CD4-positive, alpha-beta T cell (primary cell): ENCODE data around the gene TTLL11. TPM values are rescaled to one million over a fixed set of nuclear protein-coding genes. Genes with fewer than 3 reads are reported as not detected.

Source experiments
- ATAC-seq: fragments of 200-7000 bp; cut with Tn5 transposase; one replicate; pipeline ENCODE4 v1.10.0; 2022; ENCODE audit warnings: mild to moderate bottlenecking; ENCODE audit not compliant: poor library complexity
- CTCF ChIA-PET: fragments of 350-600 bp; sonication (Branson Sonifier 250); formaldehyde crosslinking; loops from one replicate; lab custom pipeline; 2021; ENCODE audit warnings: antibody characterized with exemption, inconsistent platforms; lab: Charles Lee
- POLR2A ChIA-PET: fragments of 350-600 bp; sonication (Branson Sonifier 250); formaldehyde crosslinking; loops from one replicate; lab custom pipeline; 2021; ENCODE audit warnings: antibody characterized with exemption, inconsistent platforms; lab: Charles Lee
- DNase-seq, 14 experiments: peaks; one replicate each; pipeline ENCODE4 v3.0.0-alpha.2; 2013 to 2020; ENCODE audit warnings: mixed read lengths in 2 of 14
- H3K27ac ChIP-seq, 2 donors: one replicate each; pipeline versions ENCODE4 v1.5.1 to v1.7.0; 2013; ENCODE audit warnings: low read length in 2 of 2, low read depth in 1 of 2, mild to moderate bottlenecking in 1 of 2
- H3K27me3 ChIP-seq, 2 experiments: 1 replicate in 1 of 2; 2 replicates in 1 of 2; pipeline versions ENCODE4 v1.6.1 to v1.7.0; 2013; ENCODE audit warnings: low read length in 2 of 2, control low read depth in 1 of 2, mild to moderate bottlenecking in 1 of 2, moderate library complexity in 1 of 2; ENCODE audit not compliant: insufficient read depth in 2 of 2, control insufficient read depth in 1 of 2
- H3K36me3 ChIP-seq: one replicate; pipeline ENCODE4 v1.6.1; 2013; ENCODE audit warnings: low read length, control low read depth; ENCODE audit not compliant: insufficient read depth
- H3K4me1 ChIP-seq: one replicate; pipeline ENCODE4 v1.6.1; 2013; ENCODE audit warnings: low read length, control low read depth; ENCODE audit not compliant: insufficient read depth
- H3K4me3 ChIP-seq: one replicate; pipeline ENCODE4 v1.5.1; 2013; ENCODE audit warnings: mild to moderate bottlenecking, low read length, moderate library complexity
- H3K9me3 ChIP-seq, 2 experiments: 1 replicate in 1 of 2; 2 replicates in 1 of 2; pipeline versions ENCODE4 v1.6.1 to v1.7.0; 2013; ENCODE audit warnings: low read length in 2 of 2, mild to moderate bottlenecking in 2 of 2, control low read depth in 1 of 2, moderate library complexity in 1 of 2; ENCODE audit not compliant: control insufficient read depth in 1 of 2, insufficient read depth in 1 of 2
- H3K27ac Mint-ChIP-seq: one replicate; pipeline ENCODE4 v1.8.0; 2020; ENCODE audit warnings: mixed read lengths
- H3K27me3 Mint-ChIP-seq: one replicate; pipeline ENCODE4 v1.8.0; 2021; ENCODE audit warnings: mixed read lengths
- H3K36me3 Mint-ChIP-seq: one replicate; pipeline ENCODE4 v1.8.0; 2021; ENCODE audit warnings: low read depth, mixed read lengths
- H3K4me1 Mint-ChIP-seq: one replicate; pipeline ENCODE4 v1.8.0; 2021; ENCODE audit warnings: low read depth, mixed read lengths
- H3K4me3 Mint-ChIP-seq: one replicate; pipeline ENCODE4 v1.8.0; 2020; ENCODE audit warnings: mild to moderate bottlenecking, mixed read lengths
- H3K9me3 Mint-ChIP-seq: one replicate; pipeline ENCODE4 v1.8.0; 2020; ENCODE audit warnings: mixed read lengths
- intact Hi-C, 2 experiments: fragments of 100-400 bp; cut with DNase I in 1 of 2; cut with micrococcal nuclease in 1 of 2; formaldehyde crosslinking; loops; one replicate each; pipeline versions ENCODE4 v1.15.1 to v1.9.0; 2023 to 2025; cut with DNase I, micrococcal nuclease
- total RNA-seq, 174 experiments: library from RNA in 2 of 174; stranded (reverse) in 2 of 174; gene quantifications; one replicate each; pipeline ENCODE4 v1.2.3 and lab custom pipeline; 2021 to 2026
- TF ChIP-seq, protein P1 (sequence below): fragments of 200-600 bp; IDR thresholded peaks from one replicate; pipeline ENCODE4 v1.8.0; 2022; ENCODE audit warnings: antibody characterized with exemption, mild to moderate bottlenecking

The TTLL11 gene
- total RNA-seq, 2 experiments from 2014 or later = 1.6 to 2.3 TPM

DNA sequence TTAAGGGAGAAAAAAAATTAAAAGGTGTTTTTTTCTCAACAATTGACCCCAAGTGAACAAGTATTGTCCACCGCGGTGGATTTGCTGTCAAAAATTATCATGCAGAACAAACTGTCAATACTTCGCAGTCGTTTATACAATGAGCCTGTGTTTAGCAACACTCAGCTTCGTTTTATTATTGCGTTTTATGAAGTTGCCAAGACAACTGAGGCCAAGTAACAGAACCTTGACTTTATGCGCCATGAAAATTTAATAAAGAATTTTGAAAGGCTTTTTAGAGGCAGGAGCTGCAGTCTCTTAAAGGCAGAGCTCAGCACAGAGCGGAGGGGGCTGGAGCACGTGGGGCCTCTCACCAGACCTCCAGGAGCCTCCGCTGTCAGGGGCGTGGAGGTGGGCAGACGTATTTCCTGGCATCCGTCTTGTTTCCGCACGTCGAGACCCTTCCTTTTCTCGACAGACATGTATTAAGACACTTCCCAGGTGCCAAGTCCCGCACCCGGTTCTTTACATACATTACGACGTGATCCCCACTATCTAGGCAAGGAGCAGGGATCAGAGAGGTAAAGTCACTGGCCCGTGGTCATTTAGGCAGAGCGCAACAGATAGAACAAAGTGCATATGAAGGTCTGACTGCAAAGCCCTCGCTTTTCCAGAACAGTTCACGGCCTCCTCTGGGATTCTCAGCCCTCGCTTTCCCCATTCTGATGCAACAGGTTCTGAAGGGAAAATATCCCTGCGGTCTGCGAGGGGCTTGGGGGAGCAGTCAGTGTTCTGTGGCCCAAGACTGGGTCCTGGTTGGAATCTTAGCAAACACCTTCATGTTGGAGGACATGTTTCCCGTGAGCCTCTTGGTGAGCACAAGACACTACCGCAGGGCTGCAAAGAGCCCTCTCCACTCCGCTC is 277.3 kb downstream of the TTLL11 start:
- Histone ChIP-seq H3K36me3 (no peaks in the 10 kb centered on the region), H3K27ac (no peak overlapping the region), H3K4me3 (no peak overlapping the region), H3K4me1 (no peaks in the 10 kb centered on the region), H3K27me3 (no peaks in the 10 kb centered on the region), H3K9me3 (no peaks in the 10 kb centered on the region)
- no peak for ATAC-seq
- intact Hi-C loops = no loop called here
- H3K4me1 Mint-ChIP-seq = no peaks in the 10 kb centered on the region
- DNase-seq = no peak
- H3K36me3 Mint-ChIP-seq = no peaks in the 10 kb centered on the region
- H3K27ac Mint-ChIP-seq = no peak overlapping the region
- CTCF ChIA-PET = no interaction called here
- H3K27me3 Mint-ChIP-seq = no peaks in the 10 kb centered on the region
- POLR2A ChIA-PET = no interaction called here
- no peaks in the 10 kb centered on the region for H3K9me3 Mint-ChIP-seq
- TF ChIP-seq, protein P1, sequence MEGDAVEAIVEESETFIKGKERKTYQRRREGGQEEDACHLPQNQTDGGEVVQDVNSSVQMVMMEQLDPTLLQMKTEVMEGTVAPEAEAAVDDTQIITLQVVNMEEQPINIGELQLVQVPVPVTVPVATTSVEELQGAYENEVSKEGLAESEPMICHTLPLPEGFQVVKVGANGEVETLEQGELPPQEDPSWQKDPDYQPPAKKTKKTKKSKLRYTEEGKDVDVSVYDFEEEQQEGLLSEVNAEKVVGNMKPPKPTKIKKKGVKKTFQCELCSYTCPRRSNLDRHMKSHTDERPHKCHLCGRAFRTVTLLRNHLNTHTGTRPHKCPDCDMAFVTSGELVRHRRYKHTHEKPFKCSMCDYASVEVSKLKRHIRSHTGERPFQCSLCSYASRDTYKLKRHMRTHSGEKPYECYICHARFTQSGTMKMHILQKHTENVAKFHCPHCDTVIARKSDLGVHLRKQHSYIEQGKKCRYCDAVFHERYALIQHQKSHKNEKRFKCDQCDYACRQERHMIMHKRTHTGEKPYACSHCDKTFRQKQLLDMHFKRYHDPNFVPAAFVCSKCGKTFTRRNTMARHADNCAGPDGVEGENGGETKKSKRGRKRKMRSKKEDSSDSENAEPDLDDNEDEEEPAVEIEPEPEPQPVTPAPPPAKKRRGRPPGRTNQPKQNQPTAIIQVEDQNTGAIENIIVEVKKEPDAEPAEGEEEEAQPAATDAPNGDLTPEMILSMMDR = no peak
- H3K4me3 Mint-ChIP-seq = no peak overlapping the region

DNA sequence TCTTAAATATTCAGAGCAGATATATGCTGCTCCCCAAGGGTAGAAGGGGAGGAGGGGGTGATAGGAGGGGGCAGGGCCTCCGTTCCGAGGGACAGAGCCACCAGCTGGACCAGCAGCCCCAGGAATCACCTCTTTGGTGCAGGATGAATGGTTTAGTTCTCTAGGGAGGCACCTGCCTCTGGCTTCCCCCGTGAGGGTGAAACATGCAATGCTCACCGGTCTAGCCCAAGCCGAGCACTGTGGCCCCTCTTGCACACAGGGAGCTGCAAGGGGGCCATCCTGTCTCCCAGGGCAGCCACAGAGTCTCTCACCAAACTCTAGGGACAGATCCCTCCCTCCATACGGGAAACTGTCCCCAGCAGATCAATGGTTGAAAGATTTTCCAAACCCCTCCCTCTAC is 278.0 kb downstream of the TTLL11 start:
- Histone ChIP-seq H3K36me3 (no peaks in the 10 kb centered on the region), H3K4me3 (no peak overlapping the region), H3K27me3 (no peaks in the 10 kb centered on the region), H3K27ac (no peak overlapping the region), H3K9me3 (no peaks in the 10 kb centered on the region), H3K4me1 (no peaks in the 10 kb centered on the region)
- ChIA-PET POLR2A (no interaction called here), CTCF (no interaction called here)
- Mint-ChIP-seq H3K9me3 (no peaks in the 10 kb centered on the region), H3K27me3 (no peaks in the 10 kb centered on the region), H3K4me1 (no peaks in the 10 kb centered on the region), H3K36me3 (no peaks in the 10 kb centered on the region), H3K27ac (no peak overlapping the region), H3K4me3 (no peak overlapping the region)
- intact Hi-C loops = no loop called here
- DNase-seq = no peak
- TF ChIP-seq, protein P1 = no peak
- no peak for ATAC-seq

DNA sequence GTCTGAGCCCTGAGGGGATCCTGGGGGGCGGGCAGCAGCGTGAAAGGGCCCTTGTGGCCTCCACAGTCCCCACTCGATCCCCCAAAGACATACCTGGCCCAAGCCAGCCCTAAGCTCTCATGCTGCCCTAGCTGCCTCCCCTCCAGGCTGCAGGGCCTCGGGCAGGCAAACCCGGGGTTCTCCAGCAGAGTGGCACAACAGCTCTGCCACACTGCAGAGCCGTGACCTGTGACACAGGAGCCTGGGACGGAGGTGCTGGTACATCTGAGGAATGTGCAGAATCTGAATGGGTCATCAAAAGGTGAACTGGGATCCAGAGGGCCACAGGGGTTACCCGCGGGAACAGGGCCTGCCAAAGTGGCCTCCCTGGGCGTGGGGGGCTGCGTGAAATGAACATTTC is 278.5 kb downstream of the TTLL11 start:
- H3K4me1 Mint-ChIP-seq = no peaks in the 10 kb centered on the region
- H3K36me3 Mint-ChIP-seq = no peaks in the 10 kb centered on the region
- ChIA-PET CTCF (no interaction called here), POLR2A (no interaction called here)
- no peak overlapping the region for H3K4me3 ChIP-seq
- H3K4me3 Mint-ChIP-seq = no peak overlapping the region
- ATAC-seq (no peak), DNase-seq (no peak)
- no peaks in the 10 kb centered on the region for H3K27me3 ChIP-seq
- H3K27ac Mint-ChIP-seq = no peak overlapping the region
- H3K9me3 ChIP-seq = no peaks in the 10 kb centered on the region
- no peaks in the 10 kb centered on the region for H3K9me3 Mint-ChIP-seq
- TF ChIP-seq, protein P1 = no peak
- H3K27ac ChIP-seq = no peak overlapping the region
- H3K27me3 Mint-ChIP-seq = no peaks in the 10 kb centered on the region
- H3K36me3 ChIP-seq = no peaks in the 10 kb centered on the region
- intact Hi-C loops = no loop called here
- H3K4me1 ChIP-seq = no peaks in the 10 kb centered on the region
